SK-N-SH (cell line): ENCODE results near the gene THY1. TPM values are rescaled to one million over a fixed set of nuclear protein-coding genes. Genes with fewer than 3 reads are reported as not detected.

ENCODE experiments used
- CTCF ChIA-PET: fragments of 300-600, 350-600 bp; formaldehyde crosslinking; extraction: SDS; loops from one replicate; lab custom pipeline; 2021; lab: Yijun Ruan, JAX
- POLR2A ChIA-PET: fragments of 350-600 bp; sonication (Branson Sonifier 250); formaldehyde crosslinking; extraction: SDS; loops from one replicate; lab custom pipeline; 2020; ENCODE audit warnings: antibody characterized with exemption, inconsistent platforms; lab: Yijun Ruan, JAX
- DNase-seq: peaks from one replicate; pipeline ENCODE4 v3.0.0; 2012
- H2AFZ ChIP-seq: fragments of 200-600 bp; sonication (generic); 2 replicates; pipeline ENCODE4 v1.8.1; 2016; ENCODE audit warnings: antibody characterized with exemption, mild to moderate bottlenecking, low read depth
- H3F3A ChIP-seq: fragments of 200-600 bp; sonication (generic); replicated peaks from 2 replicates; pipeline ENCODE3; 2016; ENCODE audit warnings: antibody characterized with exemption, mild to moderate bottlenecking; ENCODE audit not compliant: insufficient read depth
- H3K27ac ChIP-seq, 2 experiments: fragments of 200-500 bp in 1 of 2; fragments of 200-600 bp in 1 of 2; sonication (Bioruptor generic) in 1 of 2; sonication (generic), shearing (Covaris generic) in 1 of 2; 2 replicates each; pipeline versions ENCODE4 v1.5.1 to v1.6.1; 2014 to 2016; ENCODE audit warnings: low read depth in 2 of 2, inconsistent platforms in 1 of 2, low read length in 1 of 2, mild to moderate bottlenecking in 1 of 2, mixed read lengths in 1 of 2
- H3K27me3 ChIP-seq: fragments of 200-600 bp; sonication (generic), shearing (Covaris generic); 2 replicates; pipeline ENCODE4 v1.6.1; 2016; ENCODE audit warnings: mixed run types; ENCODE audit not compliant: insufficient read depth
- H3K36me3 ChIP-seq, 2 experiments: fragments of 200-500 bp in 1 of 2; fragments of 200-600 bp in 1 of 2; sonication (Bioruptor generic) in 1 of 2; sonication (generic) in 1 of 2; replicated peaks in 1 of 2; 2 replicates each; pipeline versions ENCODE3 to v1.5.1; 2014 to 2016; ENCODE audit warnings: low read length in 1 of 2, mild to moderate bottlenecking in 1 of 2; ENCODE audit not compliant: insufficient read depth in 2 of 2, control insufficient read depth in 1 of 2
- H3K4me1 ChIP-seq, 2 experiments: fragments of 200-500 bp in 1 of 2; fragments of 200-600 bp in 1 of 2; sonication (Bioruptor generic) in 1 of 2; sonication (generic), shearing (Covaris generic) in 1 of 2; 2 replicates each; pipeline versions ENCODE4 v1.5.1 to v1.6.1; 2014 to 2016; ENCODE audit warnings: low read depth in 1 of 2, low read length in 1 of 2, mixed run types in 1 of 2; ENCODE audit not compliant: insufficient read depth in 2 of 2, control insufficient read depth in 1 of 2
- H3K4me2 ChIP-seq: fragments of 200-600 bp; sonication (generic), shearing (Covaris generic); 2 replicates; pipeline ENCODE4 v1.6.1; 2017; ENCODE audit warnings: mixed run types
- H3K4me3 ChIP-seq, 2 experiments: fragments of 200-500 bp in 1 of 2; fragments of 200-600 bp in 1 of 2; sonication (Bioruptor generic) in 1 of 2; sonication (generic), shearing (Covaris generic) in 1 of 2; 2 replicates each; pipeline versions ENCODE4 v1.5.1 to v1.8.1; 2014 to 2016; ENCODE audit warnings: low read depth in 2 of 2, inconsistent platforms in 1 of 2, low read length in 1 of 2, mild to moderate bottlenecking in 1 of 2, mixed read lengths in 1 of 2, moderate library complexity in 1 of 2
- H3K79me2 ChIP-seq: fragments of 200-600 bp; sonication (generic); 2 replicates; pipeline ENCODE4 v1.8.1; 2017; ENCODE audit warnings: mild to moderate bottlenecking; ENCODE audit not compliant: insufficient read depth
- H3K9ac ChIP-seq: fragments of 200-600 bp; sonication (generic); 2 replicates; pipeline ENCODE4 v1.6.1; 2017; ENCODE audit warnings: mixed run types
- H3K9me2 ChIP-seq: fragments of 200-600 bp; sonication (generic); 2 replicates; pipeline ENCODE4 v1.6.1; 2017; ENCODE audit warnings: mixed run types
- H3K9me3 ChIP-seq: fragments of 200-600 bp; sonication (generic); 2 replicates; pipeline ENCODE4 v1.6.1; 2017; ENCODE audit warnings: mixed run types, mild to moderate bottlenecking, moderate library complexity
- H4K20me1 ChIP-seq: fragments of 200-600 bp; sonication (generic); 2 replicates; pipeline ENCODE4 v1.6.1; 2017; ENCODE audit warnings: mild to moderate bottlenecking, mixed run types; ENCODE audit not compliant: insufficient read depth
- CTCF ChIP-seq: fragments of 200-600 bp; sonication (generic); IDR thresholded peaks from 2 replicates; pipeline ENCODE4 v1.6.1; 2017; ENCODE audit warnings: antibody characterized with exemption, mild to moderate bottlenecking, moderate library complexity
- ELF1 ChIP-seq: IDR thresholded peaks from 2 replicates; pipeline ENCODE4 v1.4.0; 2012
- EZH2phosphoT487 ChIP-seq: fragments of 200-600 bp; sonication (generic); IDR thresholded peaks from 2 replicates; pipeline ENCODE4 v1.6.1; 2017; ENCODE audit warnings: low read depth, mixed run types, mild to moderate bottlenecking, antibody characterized with exemption, moderate library complexity, borderline replicate concordance
- FOXJ3 ChIP-seq: sonication (generic); formaldehyde crosslinking; IDR thresholded peaks from 2 replicates; pipeline ENCODE4 v1.5.1; 2020; ENCODE audit warnings: mild to moderate bottlenecking, missing genetic modification reagents
- GABPA ChIP-seq: IDR thresholded peaks from 2 replicates; pipeline ENCODE4 v1.4.0; 2012; ENCODE audit warnings: low read depth, mild to moderate bottlenecking
- IRF3 ChIP-seq: fragments of 150-350 bp; IDR thresholded peaks from 2 replicates; pipeline ENCODE4 v1.6.1; 2016; ENCODE audit warnings: mild to moderate bottlenecking, low read depth, low read length
- JUND ChIP-seq: IDR thresholded peaks from 2 replicates; pipeline ENCODE4 v1.4.0; 2012
- NFIC ChIP-seq: IDR thresholded peaks from 2 replicates; pipeline ENCODE4 v1.4.0; 2012; ENCODE audit warnings: borderline replicate concordance
- NRF1 ChIP-seq: IDR thresholded peaks from 2 replicates; pipeline ENCODE4 v1.6.1; 2012; ENCODE audit warnings: low read depth, mild to moderate bottlenecking, low read length
- RCOR1 ChIP-seq: fragments of 150-350 bp; IDR thresholded peaks from 2 replicates; pipeline ENCODE4 v1.6.1; 2017; ENCODE audit warnings: antibody characterized with exemption, low read length
- RFX5 ChIP-seq: IDR thresholded peaks from 2 replicates; pipeline ENCODE4 v1.6.1; 2012; ENCODE audit warnings: mild to moderate bottlenecking, improper control_type of control experiment, low read length
- RXRA ChIP-seq: IDR thresholded peaks from 2 replicates; pipeline ENCODE4 v1.4.0; 2012; ENCODE audit warnings: low read depth, mild to moderate bottlenecking, borderline replicate concordance
- SMC3 ChIP-seq: IDR thresholded peaks from 2 replicates; pipeline ENCODE4 v1.6.1; 2012; ENCODE audit warnings: low read depth, low read length, improper control_type of control experiment
- TAF1 ChIP-seq: IDR thresholded peaks from 2 replicates; pipeline ENCODE4 v1.6.1; 2012; ENCODE audit warnings: low read depth, mild to moderate bottlenecking, low read length, moderate library complexity, borderline replicate concordance
- TEAD4 ChIP-seq: IDR thresholded peaks from 2 replicates; pipeline ENCODE4 v1.4.0; 2012; ENCODE audit warnings: mild to moderate bottlenecking, borderline replicate concordance; ENCODE audit not compliant: insufficient read depth
- USF1 ChIP-seq: IDR thresholded peaks from 2 replicates; pipeline ENCODE4 v1.4.0; 2012; ENCODE audit warnings: low read depth, borderline replicate concordance
- YY1 ChIP-seq: IDR thresholded peaks from 2 replicates; pipeline ENCODE4 v1.4.0; 2012; ENCODE audit warnings: low read depth, mild to moderate bottlenecking
- WGBS: methylation state at CpG from one replicate; pipeline ENCODE4 v1.1.6; 2017; ENCODE audit warnings: low lambda C conversion rate; 5-methylcytosine and 5-hydroxymethylcytosine counted together
- polyA plus RNA-seq, 3 experiments: library from polyadenylated mRNA; depleted of rRNA; stranded (reverse); fragments of >200 nt; gene quantifications; 2 replicates each; pipeline ENCODE4 v1.2.3, GENCODE V29; 2012

The THY1 gene
- polyA plus RNA-seq, 1 of the 3 experiments (the other 2 are of a cell fraction), result 1,091 TPM

DNA sequence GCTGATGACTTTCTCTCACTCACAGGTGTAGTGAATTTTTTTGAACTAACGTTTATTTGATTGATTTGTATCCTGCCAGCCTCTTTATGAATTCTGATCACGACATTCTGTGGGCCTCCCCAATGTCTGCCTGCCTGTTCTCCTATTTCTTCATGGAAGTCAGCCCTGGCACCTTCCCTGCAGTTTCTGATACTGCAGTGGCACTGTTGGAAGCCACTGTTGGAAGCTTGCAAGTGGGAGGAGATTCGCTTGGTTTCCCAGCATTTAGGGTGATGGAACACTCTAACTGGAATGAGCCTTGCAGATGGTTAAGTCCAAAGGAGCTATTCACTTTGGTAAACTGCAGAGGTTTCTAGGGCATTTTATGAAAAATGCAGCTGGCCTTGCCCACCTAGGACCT lies 1.3 kb upstream of the THY1 start:
- Histone ChIP-seq H3K36me3 (peaks cover 16 to 19% of the 10 kb centered on the region in 2 experiments), H4K20me1 (peaks cover 30% of the 10 kb centered on the region), H3K9me3 (no peaks in the 10 kb centered on the region), H3K9me2 (no peaks in the 10 kb centered on the region), H3K27me3 (no peaks in the 10 kb centered on the region), H3F3A (peaks cover 9% of the 10 kb centered on the region), H3K4me1 (peaks cover 12 to 52% of the 10 kb centered on the region in 2 experiments), H2AFZ (no peak overlapping the region), H3K9ac (no peak overlapping the region), H3K4me3 (no peak overlapping the region), H3K79me2 (peaks cover 42% of the 10 kb centered on the region), H3K4me2 (no peak overlapping the region), H3K27ac (peak overlapping the region in 1 of 2 experiments; percentile 88; a peak in 2 of 4 replicates)
- CTCF ChIA-PET, result interaction anchor here (0.9 to 6.2 kb wide), 9 partner anchors 16 to 85 kb away, joined by 3 to 60 read pairs (median 7); no protein-coding TSS in a partner anchor
- TF ChIP-seq CTCF (no peak), IRF3 (no peak), TEAD4 (no peak), RXRA (no peak), SMC3 (no peak), NRF1 (no peak)
- POLR2A ChIA-PET, result no interaction called here
- DNase-seq, result no peak
- WGBS, result 100% methylated on average over 3 of the region's 3 CpGs

DNA sequence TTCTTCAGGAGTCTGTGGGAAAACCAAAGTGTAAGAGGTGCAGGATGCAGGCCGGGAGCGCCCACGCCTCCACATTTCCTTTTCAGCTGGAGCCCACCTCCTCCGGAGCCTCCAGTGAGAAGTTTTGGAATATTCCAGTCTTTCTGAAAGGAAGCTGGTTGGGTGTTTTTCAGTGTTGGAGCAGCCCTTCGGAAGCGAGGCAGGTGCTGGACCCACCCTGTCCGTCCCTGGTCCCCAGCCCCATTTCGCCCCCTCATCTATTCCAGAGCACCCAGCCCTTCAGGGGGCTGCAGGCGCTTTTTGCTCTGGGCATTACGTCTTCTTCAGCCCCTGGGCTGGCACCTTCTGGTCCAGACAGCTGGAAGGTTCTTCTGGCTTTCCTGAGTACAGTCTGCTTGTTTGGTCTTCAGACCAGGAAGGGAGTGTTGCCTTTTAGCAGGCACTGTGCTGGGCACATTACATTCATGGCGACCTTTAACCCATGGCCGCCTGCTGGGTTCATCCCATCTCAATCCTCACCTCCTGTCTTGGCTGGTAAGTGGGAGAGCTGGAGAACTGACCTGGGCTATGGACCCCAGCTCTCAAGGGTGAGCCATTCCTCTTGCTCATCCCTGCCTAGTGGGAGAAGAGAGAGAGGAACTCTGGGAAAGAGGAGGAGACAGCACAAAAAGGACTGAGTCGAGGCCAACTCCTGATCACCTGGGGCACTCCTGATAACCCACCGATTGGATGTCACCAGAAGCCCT lies 710 bp upstream of the THY1 start:
- no peak for DNase-seq
- TF ChIP-seq GABPA (no peak), RCOR1 (no peak), TEAD4 (no peak), ELF1 (no peak), TAF1 (no peak), USF1 (no peak), YY1 (no peak), RFX5 (no peak), CTCF (no peak), EZH2phosphoT487 (no peak), FOXJ3 (CRISPR knock-in tag) (no peak), IRF3 (no peak), NFIC (no peak), JUND (no peak)
- CTCF ChIA-PET, result interaction anchor here (1.0 to 6.2 kb wide), 10 partner anchors 9 to 84 kb away, joined by 3 to 60 read pairs (median 6); no protein-coding TSS in a partner anchor
- peaks cover 45% of the 10 kb centered on the region for H3K79me2 ChIP-seq
- H4K20me1 ChIP-seq, result peaks cover 36% of the 10 kb centered on the region
- 86% methylated on average over 14 of the region's 14 CpGs for WGBS
- peaks cover 12% of the 10 kb centered on the region for H3F3A ChIP-seq
- no peaks in the 10 kb centered on the region for H3K9me2 ChIP-seq
- peak overlapping the region; percentile 79; the same call in 1 of the 2 replicates for H3K9ac ChIP-seq
- peaks cover 12 to 55% of the 10 kb centered on the region in 2 experiments for H3K4me1 ChIP-seq
- peak overlapping the region; percentile 70 to 88; a peak in 2 of 4 replicates for H3K27ac ChIP-seq
- POLR2A ChIA-PET, result interaction anchor here (1.5 to 1.6 kb wide), 2 partner anchors 9 to 51 kb away, joined by 5 to 6 read pairs; no protein-coding TSS in a partner anchor
- peak overlapping the region; percentile 87 to 96 for H3K4me3 ChIP-seq
- H3K36me3 ChIP-seq, result peaks cover 22 to 25% of the 10 kb centered on the region in 2 experiments
- peak overlapping the region; percentile 91 for H2AFZ ChIP-seq
- H3K4me2 ChIP-seq, result peak overlapping the region; percentile 90
- H3K9me3 ChIP-seq, result no peaks in the 10 kb centered on the region
- no peaks in the 10 kb centered on the region for H3K27me3 ChIP-seq
